Hematopoietic multipotent progenitor cell treated with erythropoietin and hydrocortisone succinate and interleukin-3 and kit ligand, for 15 days (in vitro differentiated cells): Measurements from ENCODE around the gene NFIL3.
"Not testable (repeated sequence)": the region's sequence is repeated elsewhere in the genome, so short reads cannot be mapped to it uniquely, and the experiment has no call there.

Experiments used
- DNase-seq: peaks from one replicate; pipeline ENCODE4 v3.0.0-alpha.2; 2015; ENCODE audit warnings: low spot score

The NFIL3 gene, protein sequence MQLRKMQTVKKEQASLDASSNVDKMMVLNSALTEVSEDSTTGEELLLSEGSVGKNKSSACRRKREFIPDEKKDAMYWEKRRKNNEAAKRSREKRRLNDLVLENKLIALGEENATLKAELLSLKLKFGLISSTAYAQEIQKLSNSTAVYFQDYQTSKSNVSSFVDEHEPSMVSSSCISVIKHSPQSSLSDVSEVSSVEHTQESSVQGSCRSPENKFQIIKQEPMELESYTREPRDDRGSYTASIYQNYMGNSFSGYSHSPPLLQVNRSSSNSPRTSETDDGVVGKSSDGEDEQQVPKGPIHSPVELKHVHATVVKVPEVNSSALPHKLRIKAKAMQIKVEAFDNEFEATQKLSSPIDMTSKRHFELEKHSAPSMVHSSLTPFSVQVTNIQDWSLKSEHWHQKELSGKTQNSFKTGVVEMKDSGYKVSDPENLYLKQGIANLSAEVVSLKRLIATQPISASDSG

GRCh38 chr9:91423785-91424402, at the start of gene NFIL3:
TSS of gene NFIL3 (minus strand) at chr9:91423832. CDS start at chr9:91410734, 13,098 bp downstream.
- peak; percentile 62 for DNase-seq

GRCh38 chr9:91471524-91471923, 47.9 kb upstream of the NFIL3 start:
- DNase-seq = not testable (repeated sequence)

DNA sequence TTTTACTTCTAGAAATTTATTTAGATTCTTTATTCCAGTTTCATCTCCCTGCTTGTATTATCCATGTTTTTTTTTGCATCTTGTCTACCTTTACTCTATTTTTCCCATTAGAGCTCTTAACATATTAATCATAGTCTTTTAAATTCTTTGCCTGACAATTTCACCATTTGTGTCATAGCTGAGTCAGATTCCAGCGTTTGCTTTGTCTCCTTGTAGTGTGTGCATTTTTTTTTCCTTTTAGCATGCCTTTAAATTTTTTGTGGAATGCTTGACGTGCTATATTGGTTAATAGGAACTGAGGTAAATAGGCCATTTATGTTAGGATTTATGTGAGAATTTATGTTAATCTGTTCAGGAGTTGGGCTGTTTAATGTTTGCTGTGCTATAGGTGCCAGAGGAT, 41.8 kb upstream of the NFIL3 start:
- DNase-seq = no peak

DNA sequence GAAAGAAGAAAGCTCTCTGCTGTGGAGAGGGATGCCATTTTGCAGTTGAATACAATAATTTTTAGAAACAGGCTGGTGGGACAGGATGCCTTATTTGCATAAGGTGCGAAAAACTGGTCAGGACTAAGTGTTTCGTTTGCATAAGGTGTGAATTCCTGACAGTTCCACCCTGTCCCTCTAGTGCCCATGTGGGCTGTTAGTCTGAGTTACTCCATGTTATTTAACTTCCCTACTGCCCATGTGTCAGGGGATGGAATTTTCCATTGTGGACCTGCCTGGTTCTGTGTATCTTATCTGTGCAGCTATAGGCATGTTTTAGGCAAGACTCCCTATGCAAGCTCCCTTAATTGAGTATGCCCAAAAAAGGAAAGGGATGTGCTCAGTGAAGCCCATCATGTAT, 35.3 kb upstream of the NFIL3 start:
- no peak for DNase-seq

DNA sequence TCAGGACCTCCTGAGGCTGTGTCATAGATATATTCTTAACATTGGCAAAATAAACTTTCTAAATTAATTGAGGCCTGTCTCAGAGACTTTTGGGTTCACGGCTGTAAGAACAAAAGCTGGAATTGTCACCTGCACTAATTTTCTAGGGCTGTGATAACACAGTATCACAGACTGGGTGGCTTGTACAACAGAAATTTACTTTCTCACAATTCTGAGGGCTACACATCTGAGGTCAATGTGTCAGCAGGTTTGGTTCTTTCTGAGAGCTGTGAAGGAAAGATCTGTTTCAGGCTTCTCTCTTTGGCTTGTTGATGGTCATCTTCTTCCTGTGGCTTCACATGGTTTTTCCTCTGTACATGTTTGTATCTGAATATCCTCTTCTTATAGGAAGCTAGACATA, 29.2 kb upstream of the NFIL3 start:
- DNase-seq = no peak

- no peak for DNase-seq
Measured at GRCh38 chr9:91451431-91452270, 28.0 kb upstream of the NFIL3 start.

DNA sequence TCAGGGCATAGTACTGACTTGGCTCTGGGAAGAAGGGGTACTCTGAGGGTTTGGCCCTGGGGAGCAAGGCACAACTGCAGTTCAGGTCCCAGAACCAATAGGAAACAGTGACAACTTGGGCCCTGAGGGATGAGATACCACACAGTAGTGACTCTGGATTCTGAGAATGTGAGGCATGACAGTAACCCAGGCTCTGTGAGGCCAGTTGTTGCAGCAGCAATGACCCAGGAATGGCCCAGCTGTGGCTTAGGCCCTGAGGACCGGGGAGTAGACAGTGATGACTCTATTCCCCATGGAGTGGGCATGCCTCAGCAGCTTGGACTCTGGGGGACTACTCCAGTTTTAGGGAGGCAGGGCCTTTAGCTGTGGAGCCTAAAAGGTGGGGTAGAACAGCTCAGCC, 21.5 kb upstream of the NFIL3 start:
- DNase-seq = no peak

GRCh38 chr9:91443994-91444392, 20.4 kb upstream of the NFIL3 start:
- no peak for DNase-seq

DNA sequence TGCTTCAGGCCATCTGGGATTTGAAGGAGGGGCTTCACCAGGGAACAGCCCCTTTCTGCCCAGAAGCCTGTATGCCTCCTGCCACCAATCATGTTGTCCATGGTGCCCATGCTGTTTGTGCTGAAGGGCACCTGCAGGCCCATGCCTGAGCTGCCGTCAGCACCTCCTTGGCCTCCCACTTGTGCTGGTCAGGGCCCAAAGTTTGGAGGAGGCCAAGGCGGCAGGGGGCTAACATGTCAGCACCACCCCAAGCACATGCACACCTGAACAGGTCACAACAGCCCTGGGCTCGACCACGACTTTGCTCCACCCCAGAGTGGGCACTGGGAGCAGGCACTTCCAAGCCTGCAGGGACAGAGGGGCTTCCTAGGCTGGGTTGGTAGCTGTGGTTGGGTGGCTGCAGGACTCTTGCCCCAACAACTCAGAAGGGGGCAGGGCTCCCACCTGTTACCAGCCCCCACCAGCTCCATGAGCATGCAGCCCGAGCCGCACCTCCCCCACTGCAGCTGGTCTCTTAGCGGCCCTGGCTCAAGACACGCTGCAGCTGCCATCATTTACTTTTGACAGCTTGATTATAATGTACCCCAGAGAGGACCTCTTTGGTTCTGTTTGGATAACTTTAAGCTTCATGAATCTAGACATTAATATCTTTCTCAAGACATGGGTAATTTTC, 19.8 kb upstream of the NFIL3 start:
- DNase-seq = no peak

DNA sequence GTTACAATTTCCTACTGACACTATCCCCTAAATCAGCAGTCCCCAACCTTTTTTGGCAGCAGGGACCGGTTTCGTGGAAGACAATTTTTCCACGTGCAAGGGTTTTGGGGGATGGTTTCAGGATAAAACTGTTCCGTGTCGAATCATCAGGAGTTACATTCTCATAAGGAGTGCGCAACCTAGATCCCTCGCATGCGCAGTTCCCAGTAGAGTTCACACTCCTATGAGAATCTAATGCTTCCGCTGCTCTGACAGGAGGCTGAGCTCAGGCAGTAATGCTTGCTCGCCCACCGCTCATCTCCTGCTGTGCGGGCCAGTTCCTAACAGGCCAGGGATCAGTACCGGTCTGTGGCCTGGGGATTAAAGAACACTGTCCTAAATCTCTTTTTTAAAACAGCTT, 13.2 kb upstream of the NFIL3 start:
- DNase-seq = no peak

DNA sequence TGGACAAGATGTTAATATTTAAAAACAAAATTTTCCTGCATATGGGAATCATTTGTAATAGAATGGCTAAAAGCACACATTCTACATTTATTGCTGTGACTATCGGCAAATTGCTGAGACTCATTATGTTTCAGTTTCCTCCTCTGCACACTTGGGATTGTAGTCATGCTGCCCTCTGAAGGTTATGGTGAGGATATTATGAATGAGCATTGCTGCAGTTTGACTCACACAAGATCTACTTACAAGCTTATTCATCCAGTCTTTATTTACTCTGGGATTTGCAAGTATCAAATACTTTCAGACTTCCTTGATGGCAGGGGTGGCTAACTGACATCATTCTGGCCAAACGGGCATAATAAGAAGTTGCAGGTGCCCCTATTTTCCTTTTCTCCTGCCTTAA, 9.5 kb upstream of the NFIL3 start:
- no peak for DNase-seq

- DNase-seq = no peak
Measured at GRCh38 chr9:91431485-91431884, 7.9 kb upstream of the NFIL3 start.

DNA sequence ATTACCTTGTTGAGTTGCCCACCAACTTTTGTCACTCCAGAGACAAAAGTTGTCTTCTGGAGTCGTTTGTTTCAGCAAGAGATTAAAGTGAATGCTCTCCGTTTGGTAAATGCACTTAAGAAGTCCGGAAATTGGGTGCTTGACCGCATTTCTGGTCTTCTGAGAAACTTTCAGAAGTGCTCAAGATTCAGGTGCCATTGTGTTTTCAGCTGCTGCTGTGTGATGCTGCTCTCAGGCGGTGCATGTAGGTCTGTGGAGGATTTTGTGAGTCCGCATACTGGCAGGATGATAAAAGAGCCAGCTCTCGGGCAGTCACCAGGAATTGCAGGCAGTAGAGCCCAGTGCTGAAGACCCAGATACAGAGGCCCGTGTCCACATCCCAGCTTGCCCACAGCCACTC, 5.9 kb upstream of the NFIL3 start:
- DNase-seq = no peak

DNA sequence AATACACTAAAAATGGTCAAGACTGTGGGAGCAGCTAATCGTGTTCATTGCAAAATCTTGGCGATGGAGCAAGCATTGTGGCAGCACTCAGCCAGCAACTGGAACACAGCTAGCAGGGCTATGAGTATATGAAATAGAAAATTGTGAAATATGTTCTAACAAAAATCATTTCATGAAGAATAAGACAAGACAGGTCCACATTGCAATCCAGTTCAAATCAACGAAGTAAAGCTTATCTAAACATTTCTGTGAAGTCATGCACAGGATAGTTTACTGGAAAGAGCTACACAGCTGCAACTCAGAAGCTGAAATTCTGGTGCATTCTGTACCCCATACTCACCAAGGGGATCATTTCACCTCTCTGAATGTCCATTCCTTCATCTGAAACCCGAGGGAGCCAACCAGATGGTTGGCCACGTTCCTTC, 5.3 kb upstream of the NFIL3 start:
- DNase-seq = no peak

DNA sequence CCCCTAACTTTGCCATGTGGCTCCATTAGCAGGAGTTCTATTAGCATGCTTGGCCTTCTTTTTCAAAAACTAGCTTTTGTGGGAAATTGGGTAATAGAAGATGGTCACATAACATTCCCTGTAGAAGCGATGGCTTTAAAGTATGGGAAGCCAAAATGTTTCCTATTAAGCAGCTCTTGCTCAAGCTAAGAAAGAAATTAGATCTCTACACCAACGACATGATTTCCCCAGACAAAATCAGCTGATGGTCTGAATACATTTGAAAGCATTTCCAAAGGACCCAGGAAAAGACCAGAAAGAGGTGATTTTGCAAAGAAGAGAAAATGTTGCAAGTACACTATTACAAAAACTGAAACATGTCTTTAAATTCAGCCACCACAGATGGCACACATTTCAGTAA, 4.8 kb upstream of the NFIL3 start:
- DNase-seq = no peak

- no peak for DNase-seq
Measured at GRCh38 chr9:91427873-91428272, 4.2 kb upstream of the NFIL3 start.

DNA sequence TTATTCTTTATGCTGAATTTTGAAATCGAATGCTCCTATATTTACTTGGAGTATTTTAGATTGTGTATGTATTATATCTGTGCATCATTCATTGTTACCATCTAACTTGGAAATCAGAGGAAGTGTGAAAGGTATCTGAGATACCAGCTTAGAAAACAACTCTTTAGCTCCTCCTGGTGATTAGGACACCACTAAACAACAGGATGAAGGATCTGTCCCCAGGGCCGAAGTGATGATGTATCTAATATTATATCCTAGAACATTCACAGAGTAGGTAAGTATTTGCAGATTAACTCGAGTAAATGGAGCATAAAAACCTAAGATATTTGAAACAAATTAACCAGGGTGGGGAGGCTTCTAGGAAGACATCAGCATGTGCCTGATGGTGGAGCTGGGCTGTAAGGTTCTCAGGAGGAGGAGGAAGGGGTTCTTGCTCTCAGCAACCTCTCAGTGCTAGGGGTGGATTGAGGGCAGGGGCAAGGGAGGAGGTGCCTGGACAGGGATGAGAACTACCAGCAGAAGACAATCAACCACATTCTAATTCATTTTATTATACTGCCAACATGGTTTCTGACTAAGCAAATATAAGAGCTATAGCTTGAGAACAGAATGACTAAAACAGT, 2.6 kb upstream of the NFIL3 start:
- DNase-seq = no peak

- no peak for DNase-seq
Measured at GRCh38 chr9:91425271-91425670, 1.6 kb upstream of the NFIL3 start.

DNA sequence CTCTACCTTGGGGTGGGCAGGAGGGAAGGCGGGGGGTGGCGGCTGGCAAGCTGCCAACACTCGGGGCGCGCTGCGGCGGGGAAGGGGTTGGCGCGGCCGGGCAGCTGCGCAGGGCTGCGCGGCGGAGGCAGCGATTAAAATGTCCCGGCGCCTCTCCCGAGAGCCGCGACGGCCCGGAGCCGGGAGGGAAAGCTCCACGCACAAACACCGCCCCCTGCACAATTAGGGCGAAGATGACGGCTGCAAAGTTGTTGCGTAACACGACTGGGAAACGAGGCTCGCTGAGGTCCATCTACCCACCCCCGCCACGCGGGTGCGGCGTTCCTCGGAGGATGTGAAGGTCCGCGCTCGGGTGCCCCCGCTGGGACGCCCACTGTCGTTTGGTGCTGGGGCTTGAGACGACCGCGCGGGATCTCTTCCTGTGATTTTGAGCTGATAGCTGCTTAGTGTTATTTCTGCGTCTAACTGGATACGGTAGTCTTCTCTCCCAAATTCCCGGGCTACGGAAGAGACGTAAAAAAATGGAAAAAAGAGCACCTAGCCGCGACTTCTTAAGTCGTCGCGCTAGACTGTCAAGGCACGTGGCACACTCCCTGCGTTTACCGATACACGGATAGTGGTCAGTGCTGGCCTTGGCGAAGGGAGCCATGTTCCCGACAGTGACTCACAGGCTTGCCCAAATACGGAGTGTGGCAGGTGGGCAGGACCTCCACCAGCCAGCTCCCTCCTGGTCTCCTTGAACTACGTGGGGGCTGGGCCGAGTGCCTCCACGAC, 958 bp upstream of the NFIL3 start:
- no peak for DNase-seq

DNA sequence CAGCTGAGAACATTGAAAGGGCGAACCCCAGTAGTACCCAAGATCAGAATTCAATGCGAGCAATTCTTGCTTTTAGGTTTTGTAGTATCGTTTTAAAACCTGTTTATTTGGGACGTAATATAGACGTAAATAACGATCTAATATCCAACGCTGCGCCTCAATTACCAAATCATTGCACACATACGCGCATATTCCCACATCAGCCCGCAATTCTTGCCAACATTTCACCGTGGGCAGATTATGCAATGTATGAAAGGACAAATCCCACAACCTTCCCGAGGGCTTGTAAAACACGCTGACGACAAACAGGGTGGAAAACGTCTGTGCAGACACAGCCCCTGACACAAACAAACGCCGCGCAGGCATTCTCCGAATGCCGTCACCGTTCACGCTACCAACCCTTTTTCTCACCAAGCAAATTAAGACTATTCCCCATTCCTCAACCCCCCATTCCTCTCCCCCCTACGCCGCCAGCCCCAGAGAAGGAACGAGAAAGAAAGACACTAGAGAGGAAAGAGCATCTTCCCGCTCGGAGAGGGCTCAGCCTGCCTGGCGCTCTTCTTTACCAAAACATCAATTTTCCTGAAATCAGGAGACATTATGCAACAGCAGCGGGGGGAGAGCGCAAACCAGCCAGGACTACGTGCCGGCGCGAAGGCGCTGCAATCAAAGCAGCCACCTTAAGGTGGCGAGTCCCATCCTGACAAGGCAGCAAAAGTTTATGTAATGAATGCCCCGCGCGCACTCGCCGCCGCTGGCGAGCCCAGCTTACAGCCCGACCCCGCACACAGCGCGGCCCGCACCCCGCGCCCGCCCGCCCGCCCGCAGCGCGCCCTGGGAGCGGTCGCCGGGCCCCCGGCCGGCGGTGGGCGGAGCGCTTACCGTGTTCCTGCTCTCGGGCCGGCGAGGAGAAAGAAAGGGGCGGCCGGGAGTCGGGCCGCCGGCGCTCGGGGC, 597 bp downstream of the NFIL3 start:
- DNase-seq = peak; percentile 15
